ENCODE measurements around the gene NUAK1.

DNA sequence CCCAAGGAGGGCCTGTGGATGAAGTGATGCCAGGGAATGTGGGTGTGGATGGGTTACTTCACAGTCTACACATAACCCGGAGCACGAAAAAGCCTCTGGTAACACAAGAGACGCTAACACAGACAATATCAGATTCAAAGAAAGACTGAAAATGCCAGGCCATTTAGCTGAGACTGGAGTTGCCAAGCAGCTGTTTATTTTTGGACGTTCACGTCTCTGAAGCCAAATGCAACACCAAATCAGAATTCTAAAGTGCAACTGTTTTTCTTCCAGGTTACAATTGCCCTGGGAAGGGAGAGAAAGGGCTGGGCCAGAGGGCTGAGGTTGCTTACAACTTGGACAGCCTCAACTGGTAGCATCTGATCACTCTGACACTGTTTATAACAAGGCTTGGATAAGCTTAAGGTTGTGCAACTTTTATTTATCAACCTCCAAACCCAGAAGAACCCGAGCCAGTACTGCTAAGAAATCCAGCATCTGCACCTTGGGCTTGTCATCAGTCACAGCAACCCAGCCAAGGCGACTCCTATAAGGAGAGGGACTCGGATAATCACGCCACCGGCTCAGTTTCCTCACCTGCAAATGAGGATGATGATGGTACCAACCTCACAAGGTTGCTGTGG, 24.8 kb downstream of the NUAK1 start:
- TF ChIP-seq EZH2phosphoT487 (IDR thresholded peaks at IDR 0.05; ENCODE audit: borderline replicate concordance) = no peak
- TF ChIP-seq, protein P1, sequence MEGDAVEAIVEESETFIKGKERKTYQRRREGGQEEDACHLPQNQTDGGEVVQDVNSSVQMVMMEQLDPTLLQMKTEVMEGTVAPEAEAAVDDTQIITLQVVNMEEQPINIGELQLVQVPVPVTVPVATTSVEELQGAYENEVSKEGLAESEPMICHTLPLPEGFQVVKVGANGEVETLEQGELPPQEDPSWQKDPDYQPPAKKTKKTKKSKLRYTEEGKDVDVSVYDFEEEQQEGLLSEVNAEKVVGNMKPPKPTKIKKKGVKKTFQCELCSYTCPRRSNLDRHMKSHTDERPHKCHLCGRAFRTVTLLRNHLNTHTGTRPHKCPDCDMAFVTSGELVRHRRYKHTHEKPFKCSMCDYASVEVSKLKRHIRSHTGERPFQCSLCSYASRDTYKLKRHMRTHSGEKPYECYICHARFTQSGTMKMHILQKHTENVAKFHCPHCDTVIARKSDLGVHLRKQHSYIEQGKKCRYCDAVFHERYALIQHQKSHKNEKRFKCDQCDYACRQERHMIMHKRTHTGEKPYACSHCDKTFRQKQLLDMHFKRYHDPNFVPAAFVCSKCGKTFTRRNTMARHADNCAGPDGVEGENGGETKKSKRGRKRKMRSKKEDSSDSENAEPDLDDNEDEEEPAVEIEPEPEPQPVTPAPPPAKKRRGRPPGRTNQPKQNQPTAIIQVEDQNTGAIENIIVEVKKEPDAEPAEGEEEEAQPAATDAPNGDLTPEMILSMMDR (IDR thresholded peaks at IDR 0.05 in 2 of 3, conservative IDR thresholded peaks at IDR 0.05 in 1 of 3; ENCODE audit: borderline replicate concordance in 1 of 3, insufficient read depth in 1 of 3, low read depth in 2 of 3, low read length in 2 of 3) = no peak
- no peak for TF ChIP-seq SIN3A (IDR thresholded peaks at IDR 0.05; ENCODE audit: low read depth)
- TF ChIP-seq TCF7L2 (IDR thresholded peaks at IDR 0.05; ENCODE audit: borderline replicate concordance, extremely low read depth, insufficient read depth, insufficient read length) = no peak
- TF ChIP-seq, protein P2, sequence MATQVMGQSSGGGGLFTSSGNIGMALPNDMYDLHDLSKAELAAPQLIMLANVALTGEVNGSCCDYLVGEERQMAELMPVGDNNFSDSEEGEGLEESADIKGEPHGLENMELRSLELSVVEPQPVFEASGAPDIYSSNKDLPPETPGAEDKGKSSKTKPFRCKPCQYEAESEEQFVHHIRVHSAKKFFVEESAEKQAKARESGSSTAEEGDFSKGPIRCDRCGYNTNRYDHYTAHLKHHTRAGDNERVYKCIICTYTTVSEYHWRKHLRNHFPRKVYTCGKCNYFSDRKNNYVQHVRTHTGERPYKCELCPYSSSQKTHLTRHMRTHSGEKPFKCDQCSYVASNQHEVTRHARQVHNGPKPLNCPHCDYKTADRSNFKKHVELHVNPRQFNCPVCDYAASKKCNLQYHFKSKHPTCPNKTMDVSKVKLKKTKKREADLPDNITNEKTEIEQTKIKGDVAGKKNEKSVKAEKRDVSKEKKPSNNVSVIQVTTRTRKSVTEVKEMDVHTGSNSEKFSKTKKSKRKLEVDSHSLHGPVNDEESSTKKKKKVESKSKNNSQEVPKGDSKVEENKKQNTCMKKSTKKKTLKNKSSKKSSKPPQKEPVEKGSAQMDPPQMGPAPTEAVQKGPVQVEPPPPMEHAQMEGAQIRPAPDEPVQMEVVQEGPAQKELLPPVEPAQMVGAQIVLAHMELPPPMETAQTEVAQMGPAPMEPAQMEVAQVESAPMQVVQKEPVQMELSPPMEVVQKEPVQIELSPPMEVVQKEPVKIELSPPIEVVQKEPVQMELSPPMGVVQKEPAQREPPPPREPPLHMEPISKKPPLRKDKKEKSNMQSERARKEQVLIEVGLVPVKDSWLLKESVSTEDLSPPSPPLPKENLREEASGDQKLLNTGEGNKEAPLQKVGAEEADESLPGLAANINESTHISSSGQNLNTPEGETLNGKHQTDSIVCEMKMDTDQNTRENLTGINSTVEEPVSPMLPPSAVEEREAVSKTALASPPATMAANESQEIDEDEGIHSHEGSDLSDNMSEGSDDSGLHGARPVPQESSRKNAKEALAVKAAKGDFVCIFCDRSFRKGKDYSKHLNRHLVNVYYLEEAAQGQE (IDR thresholded peaks at IDR 0.05; ENCODE audit: low read depth) = no peak
- no peak for TF ChIP-seq ZNF274 (IDR thresholded peaks at IDR 0.05; ENCODE audit: low read depth, low read length)

Data from HCT116 (cell line).